Measurements from ENCODE around the gene DEFB127. TPM values are rescaled to one million over a fixed set of nuclear protein-coding genes. Genes with fewer than 3 reads are reported as not detected.
"Not testable (repeated sequence)": the region's sequence is repeated elsewhere in the genome, so short reads cannot be mapped to it uniquely, and the experiment has no call there.

DEFB127 gene
- not detected for total RNA-seq

- no peak for DNase-seq
Observed at GRCh38 chr20:157154-157553, at the start of gene DEFB127. DEFB127 (plus strand) TSS chr20:157454; CDS start chr20:157545, 91 bp downstream.

GRCh38 chr20:112396-112795 lies 44.9 kb upstream of the DEFB127 start:
- no peak for DNase-seq

GRCh38 chr20:117518-117917 lies 39.7 kb upstream of the DEFB127 start:
- DNase-seq = no peak

- not testable (repeated sequence) for DNase-seq
Observed at GRCh38 chr20:129786-130323, 27.4 kb upstream of the DEFB127 start.

GRCh38 chr20:137668-138490 lies 19.4 kb upstream of the DEFB127 start:
- no peak for DNase-seq

- DNase-seq = no peak
Observed at GRCh38 chr20:142290-142689, 15.0 kb upstream of the DEFB127 start, which contains the start of gene DEFB126. DEFB126 (plus strand) TSS chr20:142590; CDS start chr20:142629, 39 bp downstream.

- no peak for DNase-seq
Observed at GRCh38 chr20:145877-146276, 11.4 kb upstream of the DEFB127 start.

GRCh38 chr20:152131-152530 lies 5.1 kb upstream of the DEFB127 start:
- DNase-seq = no peak

- DNase-seq = no peak
Observed at GRCh38 chr20:164618-165017, 7.4 kb downstream of the DEFB127 start.

GRCh38 chr20:168876-169275 lies 11.6 kb downstream of the DEFB127 start:
- DNase-seq = no peak

GRCh38 chr20:184288-184687 lies 27.0 kb downstream of the DEFB127 start:
- no peak for DNase-seq

- no peak for DNase-seq
Observed at GRCh38 chr20:187733-188132, 30.5 kb downstream of the DEFB127 start.

GRCh38 chr20:189611-190010 lies 32.4 kb downstream of the DEFB127 start, which contains the start of gene DEFB128:
DEFB128 (minus strand) TSS chr20:189711; CDS start chr20:189623, 88 bp downstream.
- DNase-seq = no peak

GRCh38 chr20:198225-198624 lies 41.0 kb downstream of the DEFB127 start:
- no peak for DNase-seq

- no peak for DNase-seq
Observed at GRCh38 chr20:199996-200395, 42.7 kb downstream of the DEFB127 start.

GRCh38 chr20:203630-204029 lies 46.4 kb downstream of the DEFB127 start:
- DNase-seq = not testable (repeated sequence)

Measured in effector CD4-positive, alpha-beta T cell (primary cell).